Neural cell (in vitro differentiated cells): ENCODE results near the gene USP10. TPM values are rescaled to one million over a fixed set of nuclear protein-coding genes. Genes with fewer than 3 reads are reported as not detected.
"Not testable (repeated sequence)": the region's sequence is repeated elsewhere in the genome, so short reads cannot be mapped to it uniquely, and the experiment has no call there.

ENCODE experiments used
- H2AFZ ChIP-seq: fragments of 200-600, 300-800 bp; sonication (generic), shearing (Covaris generic); 2 replicates; pipeline ENCODE4 v1.6.0; 2014; ENCODE audit warnings: low read depth, mild to moderate bottlenecking, antibody characterized with exemption, low read length, moderate library complexity
- H3F3A ChIP-seq: fragments of 200-600 bp; shearing (Covaris generic); 2 replicates; pipeline ENCODE4 v1.6.1; 2016; ENCODE audit warnings: mild to moderate bottlenecking, moderate library complexity, mixed read lengths, antibody characterized with exemption, low read length; ENCODE audit not compliant: insufficient read depth, poor library complexity, severe bottlenecking
- H3K27ac ChIP-seq: fragments of 200-600, 300-800 bp; sonication (generic), shearing (Covaris generic); 2 replicates; pipeline ENCODE4 v1.5.1; 2014; ENCODE audit warnings: mild to moderate bottlenecking, low read length, moderate library complexity
- H3K27me3 ChIP-seq: fragments of 300-800, 200-600 bp; sonication (generic), shearing (Covaris generic); 2 replicates; pipeline ENCODE4 v1.6.0; 2014; ENCODE audit warnings: mild to moderate bottlenecking, low read depth, low read length, moderate library complexity; ENCODE audit not compliant: insufficient read depth
- H3K36me3 ChIP-seq: fragments of 300-800, 200-600 bp; sonication (generic), shearing (Covaris generic); 2 replicates; pipeline ENCODE4 v1.5.1; 2014; ENCODE audit warnings: mild to moderate bottlenecking, antibody characterized with exemption, low read length, moderate library complexity; ENCODE audit not compliant: insufficient read depth
- H3K4me2 ChIP-seq: fragments of 300-800, 200-600 bp; sonication (generic), shearing (Covaris generic); 2 replicates; pipeline ENCODE4 v1.6.0; 2014; ENCODE audit warnings: mild to moderate bottlenecking, low read length
- H3K4me3 ChIP-seq: fragments of 300-800, 200-600 bp; sonication (generic), shearing (Covaris generic); 2 replicates; pipeline ENCODE4 v1.5.1; 2014; ENCODE audit warnings: mild to moderate bottlenecking, low read length, moderate library complexity
- H3K79me2 ChIP-seq: fragments of 200-600 bp; shearing (Covaris generic); replicated peaks from 2 replicates; pipeline ENCODE4 v1.6.0; 2014; ENCODE audit warnings: mild to moderate bottlenecking, low read length, moderate library complexity; ENCODE audit not compliant: insufficient read depth
- H3K9ac ChIP-seq: fragments of 300-800, 200-600 bp; sonication (generic), shearing (Covaris generic); 2 replicates; pipeline ENCODE4 v1.6.1; 2016; ENCODE audit warnings: mild to moderate bottlenecking, low read length, mixed read lengths
- H3K9me2 ChIP-seq: fragments of 200-600 bp; shearing (Covaris generic); 2 replicates; pipeline ENCODE4 v1.6.1; 2016; ENCODE audit warnings: mild to moderate bottlenecking, low read length, mixed read lengths; ENCODE audit not compliant: insufficient read depth
- H3K9me3 ChIP-seq: fragments of 200-600, 300-800 bp; sonication (generic), shearing (Covaris generic); 2 replicates; pipeline ENCODE4 v1.6.1; 2016; ENCODE audit warnings: mild to moderate bottlenecking, mixed run types, low read length, moderate library complexity, mixed read lengths
- H4K20me1 ChIP-seq: fragments of 200-600 bp; shearing (Covaris generic); 2 replicates; pipeline ENCODE4 v1.6.1; 2016; ENCODE audit warnings: mild to moderate bottlenecking, mixed run types; ENCODE audit not compliant: insufficient read depth
- EP300 ChIP-seq: fragments of 450-650 bp; conservative IDR thresholded peaks from 2 replicates; pipeline ENCODE4 v1.6.1; 2014; ENCODE audit warnings: antibody characterized with exemption, mild to moderate bottlenecking, moderate library complexity; ENCODE audit not compliant: poor library complexity, severe bottlenecking
- EZH2 ChIP-seq: fragments of 200-600, 300-800 bp; shearing (Covaris generic), sonication (generic); IDR thresholded peaks from 2 replicates; pipeline ENCODE4 v1.6.1; 2014; ENCODE audit warnings: antibody characterized with exemption, low read length, borderline replicate concordance, mild to moderate bottlenecking; ENCODE audit not compliant: insufficient read depth, poor library complexity, severe bottlenecking
- MXI1 ChIP-seq: fragments of 450-650 bp; conservative IDR thresholded peaks from 2 replicates; pipeline ENCODE4 v1.6.1; 2014; ENCODE audit warnings: antibody characterized with exemption, mild to moderate bottlenecking; ENCODE audit not compliant: poor library complexity, severe bottlenecking
- POLR2AphosphoS5 ChIP-seq: IDR thresholded peaks from 2 replicates; pipeline ENCODE4 v1.6.1; 2012
- RAD21 ChIP-seq: fragments of 450-650 bp; conservative IDR thresholded peaks from 2 replicates; pipeline ENCODE4 v1.6.1; 2014; ENCODE audit warnings: antibody characterized with exemption, mild to moderate bottlenecking, moderate library complexity
- SMC3 ChIP-seq: fragments of 450-650 bp; conservative IDR thresholded peaks from 2 replicates; pipeline ENCODE4 v1.6.1; 2014; ENCODE audit warnings: antibody characterized with exemption, mild to moderate bottlenecking, moderate library complexity; ENCODE audit not compliant: poor library complexity
- TAF1 ChIP-seq: IDR thresholded peaks from 2 replicates; pipeline ENCODE4 v1.6.1; 2012; ENCODE audit warnings: low read depth
- polyA plus RNA-seq: library from polyadenylated mRNA; depleted of rRNA; stranded (reverse); fragments of >200 nt; gene quantifications from 2 replicates; pipeline ENCODE4 v1.2.3, GENCODE V29; 2014
- TF ChIP-seq, protein P1 (sequence below): IDR thresholded peaks from 2 replicates; pipeline ENCODE4 v1.6.1; 2012; ENCODE audit warnings: borderline replicate concordance
- TF ChIP-seq, protein P2 (sequence below): fragments of 450-650 bp; IDR thresholded peaks from 2 replicates; pipeline ENCODE4 v1.5.1; 2014; ENCODE audit warnings: antibody characterized with exemption, mild to moderate bottlenecking, moderate library complexity; ENCODE audit not compliant: poor library complexity, severe bottlenecking

Gene USP10
- polyA plus RNA-seq, 1 donor from 2014 or later, result 48.9 TPM

DNA sequence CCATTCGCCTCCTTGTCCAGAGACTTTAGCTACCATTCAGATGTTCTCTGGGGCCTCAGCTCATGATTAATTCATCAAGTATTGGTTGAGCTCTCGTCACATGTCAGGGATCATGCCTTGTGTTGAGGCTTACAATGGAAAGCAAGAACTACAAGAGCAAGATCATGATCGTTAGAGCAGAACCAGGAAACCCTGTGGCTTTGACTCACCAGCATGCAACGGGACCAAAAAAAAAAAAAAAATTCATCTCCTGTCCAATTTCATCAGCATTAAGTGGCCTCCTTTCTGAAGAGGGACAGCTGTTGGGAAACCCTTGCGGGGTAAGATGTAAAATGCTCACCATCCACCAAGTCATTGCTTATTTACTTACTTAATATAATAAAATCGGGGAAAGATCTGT lies 12.1 kb upstream of the USP10 start:
- no peaks in the 10 kb centered on the region for H4K20me1 ChIP-seq
- H3K4me2 ChIP-seq, result no peak overlapping the region
- no peak overlapping the region for H2AFZ ChIP-seq
- no peak overlapping the region for H3K9ac ChIP-seq
- TF ChIP-seq POLR2AphosphoS5, result no peak
- TF ChIP-seq EP300, result no peak
- no peak for TF ChIP-seq TAF1
- TF ChIP-seq, protein P1, sequence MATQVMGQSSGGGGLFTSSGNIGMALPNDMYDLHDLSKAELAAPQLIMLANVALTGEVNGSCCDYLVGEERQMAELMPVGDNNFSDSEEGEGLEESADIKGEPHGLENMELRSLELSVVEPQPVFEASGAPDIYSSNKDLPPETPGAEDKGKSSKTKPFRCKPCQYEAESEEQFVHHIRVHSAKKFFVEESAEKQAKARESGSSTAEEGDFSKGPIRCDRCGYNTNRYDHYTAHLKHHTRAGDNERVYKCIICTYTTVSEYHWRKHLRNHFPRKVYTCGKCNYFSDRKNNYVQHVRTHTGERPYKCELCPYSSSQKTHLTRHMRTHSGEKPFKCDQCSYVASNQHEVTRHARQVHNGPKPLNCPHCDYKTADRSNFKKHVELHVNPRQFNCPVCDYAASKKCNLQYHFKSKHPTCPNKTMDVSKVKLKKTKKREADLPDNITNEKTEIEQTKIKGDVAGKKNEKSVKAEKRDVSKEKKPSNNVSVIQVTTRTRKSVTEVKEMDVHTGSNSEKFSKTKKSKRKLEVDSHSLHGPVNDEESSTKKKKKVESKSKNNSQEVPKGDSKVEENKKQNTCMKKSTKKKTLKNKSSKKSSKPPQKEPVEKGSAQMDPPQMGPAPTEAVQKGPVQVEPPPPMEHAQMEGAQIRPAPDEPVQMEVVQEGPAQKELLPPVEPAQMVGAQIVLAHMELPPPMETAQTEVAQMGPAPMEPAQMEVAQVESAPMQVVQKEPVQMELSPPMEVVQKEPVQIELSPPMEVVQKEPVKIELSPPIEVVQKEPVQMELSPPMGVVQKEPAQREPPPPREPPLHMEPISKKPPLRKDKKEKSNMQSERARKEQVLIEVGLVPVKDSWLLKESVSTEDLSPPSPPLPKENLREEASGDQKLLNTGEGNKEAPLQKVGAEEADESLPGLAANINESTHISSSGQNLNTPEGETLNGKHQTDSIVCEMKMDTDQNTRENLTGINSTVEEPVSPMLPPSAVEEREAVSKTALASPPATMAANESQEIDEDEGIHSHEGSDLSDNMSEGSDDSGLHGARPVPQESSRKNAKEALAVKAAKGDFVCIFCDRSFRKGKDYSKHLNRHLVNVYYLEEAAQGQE, result no peak
- TF ChIP-seq MXI1, result no peak
- no peaks in the 10 kb centered on the region for H3K79me2 ChIP-seq
- peak overlapping the region; percentile 2 for H3K4me3 ChIP-seq
- no peaks in the 10 kb centered on the region for H3K9me3 ChIP-seq
- H3K9me2 ChIP-seq, result no peaks in the 10 kb centered on the region
- no peaks in the 10 kb centered on the region for H3F3A ChIP-seq
- H3K27ac ChIP-seq, result peak overlapping the region; percentile 24
- H3K27me3 ChIP-seq, result no peaks in the 10 kb centered on the region
- H3K36me3 ChIP-seq, result no peaks in the 10 kb centered on the region

DNA sequence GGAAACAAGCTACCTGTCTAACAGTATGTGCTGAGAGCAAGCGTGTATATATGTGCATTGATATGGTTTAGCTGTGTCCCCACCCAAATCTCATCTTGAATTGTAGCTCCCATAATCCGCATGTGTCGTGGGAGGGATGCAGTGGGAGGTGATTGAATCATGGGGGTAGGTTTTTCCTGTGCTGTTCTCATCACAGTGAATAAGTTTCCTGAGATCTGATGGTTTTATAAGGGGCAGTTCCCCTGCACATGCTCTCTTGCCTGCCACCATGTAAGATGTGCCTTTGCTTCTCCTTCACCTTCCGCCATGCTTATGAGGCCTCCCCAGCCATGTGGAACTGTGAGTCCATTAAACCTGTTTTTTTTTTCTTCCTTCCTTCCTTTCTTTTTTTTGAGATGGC lies 11.6 kb upstream of the USP10 start:
- not testable (repeated sequence) for H3F3A ChIP-seq, H3K27ac ChIP-seq, H3K36me3 ChIP-seq, H3K9me2 ChIP-seq, H4K20me1 ChIP-seq, H3K79me2 ChIP-seq, H3K9ac ChIP-seq, H3K27me3 ChIP-seq, H3K4me2 ChIP-seq, H2AFZ ChIP-seq, H3K9me3 ChIP-seq
- peak overlapping the region; percentile 2 for H3K4me3 ChIP-seq

DNA sequence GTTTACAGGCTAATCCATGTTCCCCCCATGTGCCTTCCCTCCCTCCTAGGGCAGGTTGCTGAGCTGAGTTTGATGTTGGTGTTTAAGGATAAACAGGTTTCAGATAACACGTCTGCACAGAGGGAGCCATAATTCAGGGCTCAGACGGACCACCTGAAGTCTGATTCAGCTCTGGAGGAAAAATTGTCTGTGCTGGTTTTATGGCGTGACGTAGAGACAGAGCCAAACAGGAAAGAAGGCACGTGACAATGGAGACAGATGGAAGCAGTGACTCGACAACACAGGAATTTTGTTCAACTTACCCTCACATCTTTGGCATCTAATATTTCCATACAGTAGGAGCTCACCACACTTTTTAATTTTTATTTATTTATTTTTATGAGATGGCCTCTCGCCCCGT lies 10.7 kb upstream of the USP10 start:
- Histone ChIP-seq H3K4me2 (no peak overlapping the region), H3K9me3 (no peaks in the 10 kb centered on the region), H3K4me3 (no peak overlapping the region), H3K27ac (no peak overlapping the region), H3K9me2 (no peaks in the 10 kb centered on the region), H3K36me3 (no peaks in the 10 kb centered on the region), H3K9ac (no peak overlapping the region), H3K27me3 (no peaks in the 10 kb centered on the region), H2AFZ (no peak overlapping the region), H3K79me2 (no peaks in the 10 kb centered on the region), H3F3A (no peaks in the 10 kb centered on the region), H4K20me1 (no peaks in the 10 kb centered on the region)
- TF ChIP-seq MXI1, result no peak
- no peak for TF ChIP-seq POLR2AphosphoS5
- TF ChIP-seq TAF1, result no peak
- TF ChIP-seq, protein P1, result no peak
- no peak for TF ChIP-seq EZH2
- no peak for TF ChIP-seq EP300
- no peak for TF ChIP-seq RAD21
- no peak for TF ChIP-seq SMC3
- TF ChIP-seq, protein P2, sequence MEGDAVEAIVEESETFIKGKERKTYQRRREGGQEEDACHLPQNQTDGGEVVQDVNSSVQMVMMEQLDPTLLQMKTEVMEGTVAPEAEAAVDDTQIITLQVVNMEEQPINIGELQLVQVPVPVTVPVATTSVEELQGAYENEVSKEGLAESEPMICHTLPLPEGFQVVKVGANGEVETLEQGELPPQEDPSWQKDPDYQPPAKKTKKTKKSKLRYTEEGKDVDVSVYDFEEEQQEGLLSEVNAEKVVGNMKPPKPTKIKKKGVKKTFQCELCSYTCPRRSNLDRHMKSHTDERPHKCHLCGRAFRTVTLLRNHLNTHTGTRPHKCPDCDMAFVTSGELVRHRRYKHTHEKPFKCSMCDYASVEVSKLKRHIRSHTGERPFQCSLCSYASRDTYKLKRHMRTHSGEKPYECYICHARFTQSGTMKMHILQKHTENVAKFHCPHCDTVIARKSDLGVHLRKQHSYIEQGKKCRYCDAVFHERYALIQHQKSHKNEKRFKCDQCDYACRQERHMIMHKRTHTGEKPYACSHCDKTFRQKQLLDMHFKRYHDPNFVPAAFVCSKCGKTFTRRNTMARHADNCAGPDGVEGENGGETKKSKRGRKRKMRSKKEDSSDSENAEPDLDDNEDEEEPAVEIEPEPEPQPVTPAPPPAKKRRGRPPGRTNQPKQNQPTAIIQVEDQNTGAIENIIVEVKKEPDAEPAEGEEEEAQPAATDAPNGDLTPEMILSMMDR, result no peak
